WTC11 (cell line): ENCODE measurements around the gene LRRC9. TPM values are rescaled to one million over a fixed set of nuclear protein-coding genes. Genes with fewer than 3 reads are reported as not detected.

Source experiments
- ATAC-seq: fragments of 200-7000 bp; cut with Tn5 transposase; 2 replicates; pipeline ENCODE4 v1.10.0; 2021; ENCODE audit warnings: mild to moderate bottlenecking, moderate library complexity
- CTCF ChIA-PET: fragments of 300-600 bp; sonication (Branson Sonifier 250); formaldehyde crosslinking; loops from one replicate; lab custom pipeline; 2021; ENCODE audit warnings: antibody characterized with exemption; lab: Charles Lee
- POLR2A ChIA-PET: fragments of 350-600 bp; sonication (Branson Sonifier 250); formaldehyde crosslinking; loops from one replicate; lab custom pipeline; 2021; ENCODE audit warnings: antibody characterized with exemption; lab: Charles Lee
- DNase-seq: peaks from one replicate; pipeline ENCODE4 v3.0.0; 2021; ENCODE audit warnings: low spot score
- H3K27ac Mint-ChIP-seq: 2 replicates; pipeline ENCODE4 v1.8.0; 2021; ENCODE audit warnings: mixed read lengths
- H3K27me3 Mint-ChIP-seq: 2 replicates; pipeline ENCODE4 v1.8.0; 2021; ENCODE audit warnings: low read depth, mild to moderate bottlenecking, moderate library complexity, mixed read lengths
- H3K36me3 Mint-ChIP-seq: 2 replicates; pipeline ENCODE4 v1.8.0; 2021; ENCODE audit warnings: mixed read lengths
- H3K4me1 Mint-ChIP-seq: 2 replicates; pipeline ENCODE4 v1.8.0; 2022; ENCODE audit warnings: mixed read lengths
- H3K4me3 Mint-ChIP-seq: 2 replicates; pipeline ENCODE4 v1.8.0; 2021; ENCODE audit warnings: mild to moderate bottlenecking, moderate library complexity, mixed read lengths
- H3K9me3 Mint-ChIP-seq: 2 replicates; pipeline ENCODE4 v1.8.0; 2021; ENCODE audit warnings: mixed read lengths
- ARID4B ChIP-seq: sonication (generic); formaldehyde crosslinking; IDR thresholded peaks from 2 replicates; pipeline ENCODE4 v1.8.0; 2023; ENCODE audit warnings: missing genetic modification reagents, mild to moderate bottlenecking, borderline replicate concordance
- CTCF ChIP-seq: fragments of 200-600 bp; IDR thresholded peaks from 2 replicates; pipeline ENCODE4 v1.8.0; 2022; ENCODE audit warnings: antibody characterized with exemption
- ELF4 ChIP-seq: sonication (generic); formaldehyde crosslinking; IDR thresholded peaks from 2 replicates; pipeline ENCODE4 v1.8.1; 2022; ENCODE audit warnings: low read depth, mild to moderate bottlenecking, moderate library complexity, missing genetic modification reagents
- ERG ChIP-seq: fragments of 250-450 bp; sonication (Bioruptor Pico); IDR thresholded peaks from 2 replicates; pipeline ENCODE4 v1.8.0; 2021; ENCODE audit warnings: mild to moderate bottlenecking
- ESRRA ChIP-seq: sonication (generic); formaldehyde crosslinking; IDR thresholded peaks from 2 replicates; pipeline ENCODE4 v1.8.1; 2022; ENCODE audit warnings: mild to moderate bottlenecking, missing genetic modification reagents, borderline replicate concordance
- ETV6 ChIP-seq: sonication (generic); formaldehyde crosslinking; IDR thresholded peaks from 2 replicates; pipeline ENCODE4 v1.8.1; 2022; ENCODE audit warnings: mild to moderate bottlenecking, missing genetic modification reagents
- GRHL2 ChIP-seq: fragments of 250-450 bp; sonication (Bioruptor Pico); IDR thresholded peaks from 2 replicates; pipeline ENCODE4 v1.8.0; 2022; ENCODE audit warnings: mild to moderate bottlenecking, moderate library complexity; ENCODE audit not compliant: insufficient replicate concordance, severe bottlenecking
- JAZF1 ChIP-seq: fragments of 250-450 bp; sonication (Bioruptor Pico); IDR thresholded peaks from 2 replicates; pipeline ENCODE4 v1.9.0; 2021; ENCODE audit warnings: moderate library complexity, mild to moderate bottlenecking, inconsistent platforms
- JUN ChIP-seq: sonication (generic); formaldehyde crosslinking; IDR thresholded peaks from 2 replicates; pipeline ENCODE4 v1.8.0; 2023; ENCODE audit warnings: mild to moderate bottlenecking, missing genetic modification reagents
- MLX ChIP-seq: sonication (generic); formaldehyde crosslinking; IDR thresholded peaks from 2 replicates; pipeline ENCODE4 v1.8.1; 2023; ENCODE audit warnings: mild to moderate bottlenecking, missing genetic modification reagents, moderate library complexity
- NFATC4 ChIP-seq: fragments of 250-450 bp; sonication (Bioruptor Pico); IDR thresholded peaks from 2 replicates; pipeline ENCODE4 v1.9.0; 2021; ENCODE audit warnings: mild to moderate bottlenecking
- NFYB ChIP-seq: sonication (generic); formaldehyde crosslinking; conservative IDR thresholded peaks from 2 replicates; pipeline ENCODE4 v1.8.0; 2022; ENCODE audit warnings: low read depth, missing genetic modification reagents
- NR3C1 ChIP-seq: sonication (generic); formaldehyde crosslinking; conservative IDR thresholded peaks from 2 replicates; pipeline ENCODE4 v1.8.1; 2023; ENCODE audit warnings: low read depth, mild to moderate bottlenecking, missing genetic modification reagents
- TCF7 ChIP-seq: sonication (generic); formaldehyde crosslinking; IDR thresholded peaks from 2 replicates; pipeline ENCODE4 v1.8.0; 2022; ENCODE audit warnings: mild to moderate bottlenecking, low read depth, missing genetic modification reagents, moderate library complexity
- ZBTB21 ChIP-seq: sonication (generic); formaldehyde crosslinking; IDR thresholded peaks from 2 replicates; pipeline ENCODE4 v1.8.1; 2023; ENCODE audit warnings: mild to moderate bottlenecking, missing genetic modification reagents, borderline replicate concordance
- ZMAT4 ChIP-seq: fragments of 250-450 bp; sonication (Bioruptor Pico); IDR thresholded peaks from 2 replicates; pipeline ENCODE4 v1.9.0; 2021; ENCODE audit warnings: mild to moderate bottlenecking
- ZNF416 ChIP-seq: fragments of 250-450 bp; sonication (Bioruptor Pico); IDR thresholded peaks from 2 replicates; pipeline ENCODE4 v1.9.0; 2021; ENCODE audit warnings: mild to moderate bottlenecking, inconsistent platforms
- ZNF532 ChIP-seq: fragments of 250-450 bp; sonication (Bioruptor Pico); IDR thresholded peaks from 2 replicates; pipeline ENCODE4 v1.9.0; 2021; ENCODE audit warnings: mild to moderate bottlenecking, borderline replicate concordance
- total RNA-seq: library from RNA; stranded (reverse); gene quantifications from 3 replicates; pipeline ENCODE4 v1.2.3, GENCODE V29; 2021

Gene LRRC9
- total RNA-seq, 1 experiment from 2014 or later = 0.79 TPM

GRCh38 chr14:59964251-59965007, 44.5 kb downstream of the LRRC9 start:
- Mint-ChIP-seq H3K4me1 (peaks cover 10% of the 10 kb centered on the region; the same call in 1 of the 2 replicates), H3K36me3 (no peaks in the 10 kb centered on the region), H3K27me3 (no peaks in the 10 kb centered on the region), H3K27ac (no peak overlapping the region), H3K4me3 (peak overlapping the region; percentile 75), H3K9me3 (no peaks in the 10 kb centered on the region)
- ChIA-PET POLR2A (no interaction called here), CTCF (interaction anchor here (0.6 to 3.4 kb wide), 17 partner anchors 10 to 597 kb away, joined by 3 to 28 read pairs (median 3); partner anchors contain the start of gene LRRC9)
- TF ChIP-seq JAZF1 = no peak
- TF ChIP-seq TCF7 (CRISPR knock-in tag) = no peak
- TF ChIP-seq ZNF416 = no peak
- no peak for TF ChIP-seq ZMAT4 (CRISPR knock-in tag)
- no peak for TF ChIP-seq NFYB (CRISPR knock-in tag)
- DNase-seq (no peak), ATAC-seq (peak; percentile 25; the same call in 1 of the 2 replicates)

- POLR2A ChIA-PET = no interaction called here
These were observed 49.4 kb downstream of the LRRC9 start for GRCh38 chr14:59969319-59969718.

GRCh38 chr14:59981564-59981963, 61.6 kb downstream of the LRRC9 start:
- DNase-seq = no peak
- POLR2A ChIA-PET = no interaction called here
- Mint-ChIP-seq H3K36me3 (no peaks in the 10 kb centered on the region), H3K27ac (no peak overlapping the region), H3K4me3 (no peak overlapping the region), H3K4me1 (no peaks in the 10 kb centered on the region), H3K9me3 (no peaks in the 10 kb centered on the region), H3K27me3 (no peaks in the 10 kb centered on the region)
- CTCF ChIA-PET = interaction anchor here (1.6 kb wide), 1 partner anchor 21 kb away, joined by 3 read pairs; no protein-coding TSS in a partner anchor
- no peak for ATAC-seq
- TF ChIP-seq ETV6 (CRISPR knock-in tag) = no peak
- TF ChIP-seq ARID4B (CRISPR knock-in tag) = no peak
- TF ChIP-seq JUN = no peak
- TF ChIP-seq ZNF532 (CRISPR knock-in tag) = no peak
- TF ChIP-seq ESRRA (CRISPR knock-in tag) = no peak
- TF ChIP-seq MLX = no peak
- no peak for TF ChIP-seq NFATC4
- TF ChIP-seq ELF4 (CRISPR knock-in tag) = no peak
- no peak for TF ChIP-seq ZBTB21
- no peak for TF ChIP-seq ERG (CRISPR knock-in tag)
- no peak for TF ChIP-seq CTCF

More at GRCh38 chr14:59969319-59969718, 49.4 kb downstream of the LRRC9 start:
- Mint-ChIP-seq H3K36me3 (no peaks in the 10 kb centered on the region), H3K4me3 (no peak overlapping the region), H3K9me3 (no peaks in the 10 kb centered on the region), H3K27ac (no peak overlapping the region), H3K27me3 (no peaks in the 10 kb centered on the region), H3K4me1 (peaks cover 18% of the 10 kb centered on the region)
- no peak for TF ChIP-seq GRHL2 (CRISPR knock-in tag)
- no peak for TF ChIP-seq NR3C1
- ATAC-seq (no peak), DNase-seq (no peak)
- CTCF ChIA-PET = no interaction called here
